Measurements from ENCODE around the gene JUNB. TPM values are rescaled to one million over a fixed set of nuclear protein-coding genes. Genes with fewer than 3 reads are reported as not detected.

Gene JUNB
- polyA plus RNA-seq, 2 of the 4 experiments (the other 2 are of a cell fraction) = 55.6 to 94.7 TPM

GRCh38 chr19:12789904-12790619 lies 1.2 kb upstream of the JUNB start (continued):
- TF ChIP-seq RFX5 (IDR thresholded peaks at IDR 0.05) = peak; percentile 75
- no peak for TF ChIP-seq JUNB (IDR thresholded peaks at IDR 0.05)
- TF ChIP-seq E2F6 (IDR thresholded peaks at IDR 0.05; ENCODE audit: borderline replicate concordance, low read depth) = no peak; the same call in 1 of the 2 replicates
- TF ChIP-seq FOSL2 (IDR thresholded peaks at IDR 0.05) = no peak
- TF ChIP-seq FOSL2 (CRISPR knock-in tag; IDR thresholded peaks at IDR 0.05) = peak; percentile 19; the same call in 1 of the 2 replicates
- TF ChIP-seq ATOH8 (CRISPR knock-in tag; IDR thresholded peaks at IDR 0.05; ENCODE audit: low read depth) = no peak
- TF ChIP-seq RNF2 (IDR thresholded peaks at IDR 0.05; ENCODE audit: borderline replicate concordance, low read depth) = no peak
- TF ChIP-seq ELK1 (IDR thresholded peaks at IDR 0.05; ENCODE audit: low read depth, low read length) = peak; percentile 62; the same call in 1 of the 2 replicates
- TF ChIP-seq KDM1A (IDR thresholded peaks at IDR 0.05; ENCODE audit: low read depth) = no peak
- no peak for TF ChIP-seq KDM5A (IDR thresholded peaks at IDR 0.05)
- no peak for TF ChIP-seq REST (IDR thresholded peaks at IDR 0.05)
- no peak for TF ChIP-seq EHF (CRISPR knock-in tag; IDR thresholded peaks at IDR 0.05)
- TF ChIP-seq MAZ (IDR thresholded peaks at IDR 0.05; ENCODE audit: borderline replicate concordance, low read depth, low read length) = no peak
- no peak for TF ChIP-seq PHF8 (IDR thresholded peaks at IDR 0.05; ENCODE audit: borderline replicate concordance, low read depth)
- TF ChIP-seq MYC (IDR thresholded peaks at IDR 0.05; ENCODE audit: borderline replicate concordance, low read length) = 0 out of 2 replicates have a peak, but pooled peaks have one; percentile 45
- TF ChIP-seq FOSB (CRISPR knock-in tag; IDR thresholded peaks at IDR 0.05) = no peak
- TF ChIP-seq POLR2AphosphoS2 (conservative IDR thresholded peaks at IDR 0.05; ENCODE audit: low read length) = no peak
- 0 out of 2 replicates have a peak, but pooled peaks have one; percentile 9 for TF ChIP-seq POLR2A (IDR thresholded peaks at IDR 0.05; ENCODE audit: low read length)
- no peak for TF ChIP-seq HES2 (IDR thresholded peaks at IDR 0.05)
- TF ChIP-seq ZSCAN20 (CRISPR knock-in tag; IDR thresholded peaks at IDR 0.05) = no peak
- TF ChIP-seq BHLHE40 (IDR thresholded peaks at IDR 0.05; ENCODE audit: low read depth, low read length) = peak; percentile 56; the same call in 1 of the 2 replicates
- no peak for TF ChIP-seq RCOR1 (IDR thresholded peaks at IDR 0.05; ENCODE audit: low read depth, low read length)
- TF ChIP-seq HDAC2 (IDR thresholded peaks at IDR 0.05) = no peak
- no peak for TF ChIP-seq CHD4 (IDR thresholded peaks at IDR 0.05; ENCODE audit: borderline replicate concordance)
- TF ChIP-seq HOXA7 (CRISPR knock-in tag; IDR thresholded peaks at IDR 0.05) = no peak
- TF ChIP-seq MAFK (IDR thresholded peaks at IDR 0.05; ENCODE audit: partially characterized antibody) = no peak

All from A549 (cell line).